HepG2 (cell line): ENCODE measurements around the gene SNRNP25. TPM values are rescaled to one million over a fixed set of nuclear protein-coding genes. Genes with fewer than 3 reads are reported as not detected.

Source experiments
- GATAD2A ChIP-seq: IDR thresholded peaks from 2 replicates; pipeline ENCODE4 v1.6.1; 2016
- IKZF5 ChIP-seq: IDR thresholded peaks from 2 replicates; pipeline ENCODE4 v1.6.1; 2018; ENCODE audit warnings: missing genetic modification reagents, mild to moderate bottlenecking, missing compliant biosample characterization
- IRF2 ChIP-seq: IDR thresholded peaks from 2 replicates; pipeline ENCODE4 v1.6.1; 2018; ENCODE audit warnings: missing genetic modification reagents, missing compliant biosample characterization
- KLF15 ChIP-seq: sonication (generic); formaldehyde crosslinking; IDR thresholded peaks from 2 replicates; pipeline ENCODE4 v1.8.1; 2023; ENCODE audit warnings: borderline replicate concordance, mild to moderate bottlenecking, inconsistent platforms, missing genetic modification reagents, mixed read lengths
- KLF6 ChIP-seq: IDR thresholded peaks from 2 replicates; pipeline ENCODE4 v1.8.0; 2016; ENCODE audit warnings: missing biosample characterization, missing genetic modification reagents
- POGK ChIP-seq: sonication (generic); formaldehyde crosslinking; conservative IDR thresholded peaks from 2 replicates; pipeline ENCODE4 v1.8.0; 2022; ENCODE audit warnings: mild to moderate bottlenecking, moderate library complexity, missing genetic modification reagents
- REXO4 ChIP-seq: sonication (generic); formaldehyde crosslinking; IDR thresholded peaks from 2 replicates; pipeline ENCODE4 v1.8.0; 2022; ENCODE audit warnings: missing genetic modification reagents, mild to moderate bottlenecking, borderline replicate concordance
- SMAD3 ChIP-seq: sonication (generic); formaldehyde crosslinking; IDR thresholded peaks from 2 replicates; pipeline ENCODE4 v1.4.0; 2020; ENCODE audit warnings: missing genetic modification reagents
- TRAFD1 ChIP-seq: sonication (generic); formaldehyde crosslinking; IDR thresholded peaks from 2 replicates; pipeline ENCODE4 v1.5.1; 2020; ENCODE audit warnings: missing genetic modification reagents, mild to moderate bottlenecking, borderline replicate concordance
- ZMYM2 ChIP-seq: sonication (generic); formaldehyde crosslinking; IDR thresholded peaks from 2 replicates; pipeline ENCODE4 v1.8.0; 2022; ENCODE audit warnings: mild to moderate bottlenecking, missing genetic modification reagents
- ZNF331 ChIP-seq: sonication (generic); formaldehyde crosslinking; IDR thresholded peaks from 2 replicates; pipeline ENCODE4 v1.4.0; 2020; ENCODE audit warnings: missing genetic modification reagents
- ZNF33A ChIP-seq: sonication (generic); formaldehyde crosslinking; IDR thresholded peaks from 2 replicates; pipeline ENCODE4 v1.5.1; 2020; ENCODE audit warnings: missing genetic modification reagents, mild to moderate bottlenecking, moderate library complexity, borderline replicate concordance
- ZNF674 ChIP-seq: sonication (generic); formaldehyde crosslinking; IDR thresholded peaks from 2 replicates; pipeline ENCODE4 v1.5.0; 2020; ENCODE audit warnings: low read depth, mild to moderate bottlenecking, missing genetic modification reagents
- ZNF761 ChIP-seq: sonication (generic); formaldehyde crosslinking; conservative IDR thresholded peaks from 2 replicates; pipeline ENCODE4 v1.4.0; 2020; ENCODE audit warnings: mild to moderate bottlenecking, missing genetic modification reagents
- ZNF772 ChIP-seq: sonication (generic); formaldehyde crosslinking; IDR thresholded peaks from 2 replicates; pipeline ENCODE4 v1.5.0; 2020; ENCODE audit warnings: mild to moderate bottlenecking, missing genetic modification reagents
- ZNF777 ChIP-seq: sonication (generic); formaldehyde crosslinking; IDR thresholded peaks from 2 replicates; pipeline ENCODE4 v1.4.0; 2020; ENCODE audit warnings: missing genetic modification reagents
- ZNF792 ChIP-seq: IDR thresholded peaks from 2 replicates; pipeline ENCODE4 v1.6.1; 2016
- polyA plus RNA-seq, 8 experiments: library from polyadenylated mRNA; depleted of rRNA in 3 of 8; stranded (reverse) in 7 of 8; unstranded in 1 of 8; fragments of >200 nt; fragmentation: Illumina TruSeq in 4 of 8; extraction: Trizol in 4 of 8; gene quantifications; 2 replicates each; pipeline versions ENCODE4 v1.2.1 to v1.2.3, GENCODE V29; 2011 to 2016; ENCODE audit warnings: low read depth in 4 of 8, missing spikeins in 1 of 8, mixed read lengths in 1 of 8; ENCODE audit not compliant: insufficient read depth in 1 of 8
- total RNA-seq, 5 experiments: library from RNA; depleted of rRNA; stranded (reverse); fragments of >200 nt; fragmentation: Illumina TruSeq; extraction: Trizol; gene quantifications; 2 replicates each; pipeline ENCODE4 v1.2.3, GENCODE V29; 2016; ENCODE audit warnings: low read depth in 1 of 5
- TF ChIP-seq, protein P1 (sequence below): sonication (generic); formaldehyde crosslinking; IDR thresholded peaks from 2 replicates; pipeline ENCODE4 v1.5.1; 2020; ENCODE audit warnings: mild to moderate bottlenecking, moderate library complexity, missing genetic modification reagents
- TF ChIP-seq, protein P2 (sequence below): sonication (generic); formaldehyde crosslinking; IDR thresholded peaks from 2 replicates; pipeline ENCODE4 v1.4.0; 2020; ENCODE audit warnings: missing genetic modification reagents
- TF ChIP-seq, protein P3 (sequence below): sonication (generic); formaldehyde crosslinking; IDR thresholded peaks from 2 replicates; pipeline ENCODE4 v1.5.0; 2020; ENCODE audit warnings: missing genetic modification reagents

The SNRNP25 gene
- total and polyA plus RNA-seq, 2 of the 13 experiments (the other 11 are each of a cell fraction or from before 2014, with no cell fraction given): 34.1 to 97.4 TPM

GRCh38 chr16:65745-66144, 12.1 kb downstream of the SNRNP25 start (continued):
- TF ChIP-seq, protein P1, sequence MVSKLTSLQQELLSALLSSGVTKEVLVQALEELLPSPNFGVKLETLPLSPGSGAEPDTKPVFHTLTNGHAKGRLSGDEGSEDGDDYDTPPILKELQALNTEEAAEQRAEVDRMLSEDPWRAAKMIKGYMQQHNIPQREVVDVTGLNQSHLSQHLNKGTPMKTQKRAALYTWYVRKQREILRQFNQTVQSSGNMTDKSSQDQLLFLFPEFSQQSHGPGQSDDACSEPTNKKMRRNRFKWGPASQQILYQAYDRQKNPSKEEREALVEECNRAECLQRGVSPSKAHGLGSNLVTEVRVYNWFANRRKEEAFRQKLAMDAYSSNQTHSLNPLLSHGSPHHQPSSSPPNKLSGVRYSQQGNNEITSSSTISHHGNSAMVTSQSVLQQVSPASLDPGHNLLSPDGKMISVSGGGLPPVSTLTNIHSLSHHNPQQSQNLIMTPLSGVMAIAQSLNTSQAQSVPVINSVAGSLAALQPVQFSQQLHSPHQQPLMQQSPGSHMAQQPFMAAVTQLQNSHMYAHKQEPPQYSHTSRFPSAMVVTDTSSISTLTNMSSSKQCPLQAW (CRISPR knock-in tag): peak; percentile 42; the same call in 1 of the 2 replicates
- TF ChIP-seq ZNF761 (CRISPR knock-in tag): no peak
- TF ChIP-seq ZNF331 (CRISPR knock-in tag): 0 out of 2 replicates have a peak, but pooled peaks have one; percentile 25
- peak; percentile 70; the same call in 1 of the 2 replicates for TF ChIP-seq SMAD3 (CRISPR knock-in tag)
- TF ChIP-seq ZNF33A: no peak
- TF ChIP-seq, protein P2, sequence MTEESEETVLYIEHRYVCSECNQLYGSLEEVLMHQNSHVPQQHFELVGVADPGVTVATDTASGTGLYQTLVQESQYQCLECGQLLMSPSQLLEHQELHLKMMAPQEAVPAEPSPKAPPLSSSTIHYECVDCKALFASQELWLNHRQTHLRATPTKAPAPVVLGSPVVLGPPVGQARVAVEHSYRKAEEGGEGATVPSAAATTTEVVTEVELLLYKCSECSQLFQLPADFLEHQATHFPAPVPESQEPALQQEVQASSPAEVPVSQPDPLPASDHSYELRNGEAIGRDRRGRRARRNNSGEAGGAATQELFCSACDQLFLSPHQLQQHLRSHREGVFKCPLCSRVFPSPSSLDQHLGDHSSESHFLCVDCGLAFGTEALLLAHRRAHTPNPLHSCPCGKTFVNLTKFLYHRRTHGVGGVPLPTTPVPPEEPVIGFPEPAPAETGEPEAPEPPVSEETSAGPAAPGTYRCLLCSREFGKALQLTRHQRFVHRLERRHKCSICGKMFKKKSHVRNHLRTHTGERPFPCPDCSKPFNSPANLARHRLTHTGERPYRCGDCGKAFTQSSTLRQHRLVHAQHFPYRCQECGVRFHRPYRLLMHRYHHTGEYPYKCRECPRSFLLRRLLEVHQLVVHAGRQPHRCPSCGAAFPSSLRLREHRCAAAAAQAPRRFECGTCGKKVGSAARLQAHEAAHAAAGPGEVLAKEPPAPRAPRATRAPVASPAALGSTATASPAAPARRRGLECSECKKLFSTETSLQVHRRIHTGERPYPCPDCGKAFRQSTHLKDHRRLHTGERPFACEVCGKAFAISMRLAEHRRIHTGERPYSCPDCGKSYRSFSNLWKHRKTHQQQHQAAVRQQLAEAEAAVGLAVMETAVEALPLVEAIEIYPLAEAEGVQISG (CRISPR knock-in tag): 0 out of 2 replicates have a peak, but pooled peaks have one; percentile 25
- TF ChIP-seq GATAD2A (CRISPR knock-in tag): peak; percentile 47; the same call in 1 of the 2 replicates
- 0 out of 2 replicates have a peak, but pooled peaks have one; percentile 33 for TF ChIP-seq ZNF792 (CRISPR knock-in tag)
- TF ChIP-seq ZNF674 (CRISPR knock-in tag): no peak
- no peak for TF ChIP-seq KLF15 (CRISPR knock-in tag)
- TF ChIP-seq TRAFD1 (CRISPR knock-in tag): peak; percentile 28; the same call in 1 of the 2 replicates
- no peak for TF ChIP-seq ZNF777 (CRISPR knock-in tag)
- no peak for TF ChIP-seq ZNF772 (CRISPR knock-in tag)
- TF ChIP-seq IKZF5: no peak
- 0 out of 2 replicates have a peak, but pooled peaks have one; percentile 35 for TF ChIP-seq POGK (CRISPR knock-in tag)
- peak; percentile 60; the same call in 1 of the 2 replicates for TF ChIP-seq KLF6
- no peak for TF ChIP-seq ZMYM2 (CRISPR knock-in tag)
- 0 out of 2 replicates have a peak, but pooled peaks have one; percentile 33 for TF ChIP-seq REXO4 (CRISPR knock-in tag)
- TF ChIP-seq, protein P3, sequence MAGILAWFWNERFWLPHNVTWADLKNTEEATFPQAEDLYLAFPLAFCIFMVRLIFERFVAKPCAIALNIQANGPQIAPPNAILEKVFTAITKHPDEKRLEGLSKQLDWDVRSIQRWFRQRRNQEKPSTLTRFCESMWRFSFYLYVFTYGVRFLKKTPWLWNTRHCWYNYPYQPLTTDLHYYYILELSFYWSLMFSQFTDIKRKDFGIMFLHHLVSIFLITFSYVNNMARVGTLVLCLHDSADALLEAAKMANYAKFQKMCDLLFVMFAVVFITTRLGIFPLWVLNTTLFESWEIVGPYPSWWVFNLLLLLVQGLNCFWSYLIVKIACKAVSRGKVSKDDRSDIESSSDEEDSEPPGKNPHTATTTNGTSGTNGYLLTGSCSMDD (CRISPR knock-in tag): no peak
- peak; percentile 38; the same call in 1 of the 2 replicates for TF ChIP-seq IRF2 (CRISPR knock-in tag)
